K562 (cell line): ENCODE results near the gene ATG4D. TPM values are rescaled to one million over a fixed set of nuclear protein-coding genes. Genes with fewer than 3 reads are reported as not detected.

Source experiments
- ETV1 ChIP-seq: fragments of 450-650 bp; conservative IDR thresholded peaks from 2 replicates; pipeline ENCODE4 v1.6.1; 2016; ENCODE audit warnings: missing genetic modification characterization, control low read depth, low read depth, missing compliant biosample characterization
- HNRNPK ChIP-seq: fragments of 200-400 bp; formaldehyde crosslinking; IDR thresholded peaks from one replicate; pipeline ENCODE4 v1.6.1; 2018; ENCODE audit warnings: mild to moderate bottlenecking, low read depth, low read length; ENCODE audit not compliant: poor library complexity, severe bottlenecking
- LARP7 ChIP-seq: fragments of 450-650 bp; IDR thresholded peaks from 2 replicates; pipeline ENCODE4 v1.6.1; 2016
- LCOR ChIP-seq: sonication (generic); formaldehyde crosslinking; IDR thresholded peaks from 2 replicates; pipeline ENCODE4 v1.8.0; 2022; ENCODE audit warnings: mild to moderate bottlenecking, missing genetic modification reagents
- MAFK ChIP-seq: IDR thresholded peaks from 2 replicates; pipeline ENCODE4 v1.6.1; 2011; ENCODE audit warnings: low read length, improper control_type of control experiment
- MED1 ChIP-seq: sonication (generic); formaldehyde crosslinking; IDR thresholded peaks from 2 replicates; pipeline ENCODE4 v1.8.1; 2023; ENCODE audit warnings: missing genetic modification reagents, borderline replicate concordance
- MLX ChIP-seq, 2 experiments: fragments of 450-650 bp in 1 of 2; sonication (generic) in 1 of 2; formaldehyde crosslinking; conservative IDR thresholded peaks; 2 replicates each; pipeline versions ENCODE4 v1.4.0 to v1.8.1; 2020 to 2022; ENCODE audit warnings: mild to moderate bottlenecking in 1 of 2, missing genetic modification reagents in 1 of 2
- PATZ1 ChIP-seq: fragments of 250-450 bp; sonication (Bioruptor Pico); IDR thresholded peaks from 2 replicates; pipeline ENCODE4 v1.5.0; 2020; ENCODE audit warnings: mild to moderate bottlenecking, borderline replicate concordance
- TBP ChIP-seq: optimal IDR thresholded peaks from 2 replicates; pipeline ENCODE3; 2011; ENCODE audit warnings: low read depth, low read length, improper control_type of control experiment
- TCFL5 ChIP-seq: fragments of 250-450 bp; sonication (Bioruptor Pico); conservative IDR thresholded peaks from 2 replicates; pipeline ENCODE4 v1.6.1; 2021; ENCODE audit warnings: mild to moderate bottlenecking, moderate library complexity, matching md5 sums
- THRB ChIP-seq: fragments of 450-650 bp; formaldehyde crosslinking; conservative IDR thresholded peaks from 2 replicates; pipeline ENCODE4 v1.4.0; 2022; ENCODE audit warnings: mild to moderate bottlenecking, missing genetic modification characterization
- TOE1 ChIP-seq, 2 experiments: fragments of 450-650 bp in 1 of 2; sonication (generic) in 1 of 2; formaldehyde crosslinking in 1 of 2; IDR thresholded peaks; 2 replicates each; pipeline versions ENCODE4 v1.7.1 to v1.8.0; 2016 to 2022; ENCODE audit warnings: borderline replicate concordance in 2 of 2, mild to moderate bottlenecking in 2 of 2, antibody characterized with exemption in 1 of 2, inconsistent platforms in 1 of 2, low read depth in 1 of 2, missing genetic modification reagents in 1 of 2, moderate library complexity in 1 of 2
- VEZF1 ChIP-seq: fragments of 200-800 bp; sonication (Bioruptor generic); IDR thresholded peaks from 2 replicates; pipeline ENCODE4 v1.6.1; 2017; ENCODE audit warnings: missing genetic modification characterization, missing compliant biosample characterization
- ZNF12 ChIP-seq: sonication (generic); formaldehyde crosslinking; IDR thresholded peaks from 2 replicates; pipeline ENCODE4 v1.4.0; 2020; ENCODE audit warnings: mild to moderate bottlenecking, missing genetic modification reagents
- ZNF347 ChIP-seq: fragments of 450-650 bp; formaldehyde crosslinking; IDR thresholded peaks from 2 replicates; pipeline ENCODE4 v1.4.0; 2020; ENCODE audit warnings: low read depth, mild to moderate bottlenecking, moderate library complexity
- ZNF518B ChIP-seq: fragments of 250-450 bp; sonication (Bioruptor Pico); IDR thresholded peaks from 2 replicates; pipeline ENCODE4 v1.5.0; 2021; ENCODE audit warnings: mild to moderate bottlenecking, moderate library complexity
- polyA plus RNA-seq, 8 experiments: library from polyadenylated mRNA; depleted of rRNA in 4 of 8; stranded (reverse) in 5 of 8; unstranded in 3 of 8; fragments of >200 nt; fragmentation: Nextera tagmentation in 2 of 8; fragmentation: Illumina TruSeq in 1 of 8; extraction: Ambion mirVana in 2 of 8; extraction: Trizol in 1 of 8; gene quantifications; 2 replicates each; pipeline versions ENCODE4 v1.2.1 to v1.2.3, GENCODE V29; 2011 to 2014; ENCODE audit warnings: inconsistent platforms in 1 of 8, missing spikeins in 1 of 8
- total RNA-seq, 7 experiments: library from RNA; depleted of rRNA in 6 of 7; stranded (reverse); fragments of >200 nt in 6 of 7; fragmentation: Illumina TruSeq in 2 of 7; extraction: Trizol in 2 of 7; gene quantifications; 2 replicates each; pipeline versions ENCODE4 v1.2.1 to v1.2.3, GENCODE V29; 2011 to 2021; ENCODE audit warnings: low replicate concordance in 1 of 7

The ATG4D gene
- total and polyA plus RNA-seq, 9 of the 15 experiments (the other 6 are each of a cell fraction or from before 2014, with no cell fraction given), result 0.51 to 66.1 (median 22.9) TPM

- TF ChIP-seq ZNF518B (CRISPR knock-in tag) (no peak), MED1 (CRISPR knock-in tag) (no peak), LARP7 (0 out of 2 replicates have a peak, but pooled peaks have one; percentile 33), TBP (no peak), ZNF347 (CRISPR knock-in tag) (no peak), THRB (0 out of 2 replicates have a peak, but pooled peaks have one; percentile 48), MAFK (no peak), TOE1 (IDR thresholded peaks at IDR 0.05; ENCODE audit: borderline replicate concordance) (no peak), TOE1 (CRISPR knock-in tag; IDR thresholded peaks at IDR 0.05; ENCODE audit: borderline replicate concordance, low read depth) (no peak), VEZF1 (CRISPR knock-in tag) (peak; percentile 82), MLX (CRISPR knock-in tag; conservative IDR thresholded peaks at IDR 0.05) (no peak), HNRNPK (no peak), ETV1 (tag) (no peak), TCFL5 (CRISPR knock-in tag) (no peak), LCOR (CRISPR knock-in tag) (no peak), PATZ1 (CRISPR knock-in tag) (no peak), ZNF12 (CRISPR knock-in tag) (no peak)
Observed at GRCh38 chr19:10565028-10565566, 21.4 kb downstream of the ATG4D start (continued).
